Activated T-cell treated with anti-CD3 and anti-CD28 coated beads, Interleukin-2, amount 50 U/mL, for 48 hours (primary cell): ENCODE measurements around the gene PEPD.
A peak's percentile ranks its signal among the peaks of the same experiment; 100 is the strongest.

Experiments
- DNase-seq, 2 experiments: peaks; one replicate each; pipeline ENCODE4 v3.0.0-alpha.2; 2020

Gene PEPD

DNA sequence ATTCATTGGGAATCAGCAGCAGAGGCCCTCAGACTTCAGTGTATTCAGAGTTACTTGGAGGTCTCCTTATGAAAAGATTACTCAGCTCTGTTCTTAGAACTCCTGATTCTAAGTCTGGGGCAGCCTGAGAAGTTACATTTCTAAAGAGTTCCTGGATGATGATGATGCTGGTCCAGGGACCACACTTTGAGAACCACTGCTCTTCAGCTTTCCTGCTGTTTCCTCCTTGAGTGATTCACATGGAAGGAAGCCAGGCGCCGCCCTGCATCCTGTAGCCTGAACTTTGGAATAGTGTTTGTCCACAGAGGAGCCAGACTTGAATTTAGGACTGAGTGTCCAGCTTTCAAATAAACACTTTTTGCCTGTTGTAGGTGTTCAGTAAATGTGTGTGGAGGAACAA is 145.2 kb downstream of the PEPD start:
- DNase-seq: no peak

DNA sequence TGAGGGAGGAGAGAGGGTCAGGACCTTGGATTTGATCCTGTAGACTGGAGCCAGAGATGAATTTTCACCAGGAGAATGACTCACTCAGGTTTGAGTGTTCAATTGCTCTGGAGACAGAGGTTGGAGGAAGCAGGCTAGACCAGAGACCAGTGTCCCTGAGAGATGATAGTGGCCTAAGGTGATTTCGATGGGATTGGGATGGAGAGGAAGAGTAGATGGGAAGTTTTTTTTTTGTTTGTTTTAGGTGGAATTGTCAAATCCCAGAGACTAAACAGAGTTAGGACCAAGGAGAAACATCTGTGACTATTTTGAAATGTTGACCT is 145.8 kb downstream of the PEPD start:
- no peak for DNase-seq

GRCh38 chr19:33375156-33375836 is 146.3 kb downstream of the PEPD start:
- DNase-seq: no peak

GRCh38 chr19:33374236-33374714 is 147.3 kb downstream of the PEPD start:
- peak in 1 of 2 experiments; percentile 33 for DNase-seq

GRCh38 chr19:33373453-33374235 is 147.9 kb downstream of the PEPD start, which contains the start of gene CEBPG:
CEBPG (plus strand) TSS chr19:33373709; CDS start chr19:33379240, 5,531 bp downstream.
- DNase-seq: peak; percentile 98

DNA sequence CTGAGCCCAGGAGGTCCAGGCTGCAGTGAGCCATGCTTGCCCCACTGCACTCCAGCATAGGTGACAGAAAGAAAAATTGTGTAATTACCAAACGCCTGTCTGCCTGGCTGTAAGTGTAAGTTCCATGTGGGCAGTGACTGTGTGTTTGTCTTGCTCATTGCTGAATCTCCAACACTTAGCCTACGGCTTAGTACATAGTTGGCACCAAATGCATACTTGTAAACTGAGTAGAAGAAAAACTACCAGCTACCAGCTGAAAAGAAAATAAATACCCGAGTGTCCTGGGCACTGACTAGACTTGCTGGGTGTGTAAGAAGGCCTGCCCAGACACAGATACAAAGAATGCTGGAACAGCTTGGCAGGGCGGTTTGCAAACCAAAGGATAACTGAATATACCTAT is 150.8 kb downstream of the PEPD start:
- no peak for DNase-seq

DNA sequence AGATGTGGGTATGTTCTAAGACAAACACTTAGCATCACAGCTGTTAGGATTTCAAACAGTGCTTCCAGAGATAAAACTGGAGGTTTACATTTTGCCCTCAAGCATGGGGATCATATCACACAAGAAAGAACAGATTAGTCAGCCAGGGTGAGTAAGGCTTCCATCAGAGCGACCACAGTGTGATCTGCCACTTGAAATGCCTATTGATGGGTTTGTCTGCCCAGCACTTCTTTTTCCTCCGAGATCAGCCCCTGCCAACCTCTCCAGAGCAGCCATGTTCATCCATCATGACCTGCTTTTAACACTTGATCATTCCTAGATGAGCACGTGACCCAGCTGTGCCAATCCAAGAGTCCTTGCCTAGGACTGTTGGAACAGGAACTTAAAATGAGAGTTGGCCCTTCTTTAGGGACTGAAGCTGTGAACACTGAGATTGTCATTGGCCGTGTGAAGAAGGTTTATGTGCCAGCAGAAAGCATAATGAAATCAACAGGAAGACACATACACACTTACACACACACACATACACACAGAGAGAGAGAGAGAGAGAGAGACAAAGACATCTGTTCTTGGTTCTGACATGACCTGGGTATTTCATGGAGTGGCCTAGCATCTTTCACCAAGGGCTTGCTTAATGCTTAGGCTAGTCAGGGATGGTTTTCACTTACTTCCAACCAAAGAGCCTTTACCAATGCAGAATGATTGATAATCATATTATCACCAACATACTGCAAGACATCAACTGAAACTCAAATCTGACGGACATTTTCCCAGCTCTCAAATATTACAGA is 153.3 kb downstream of the PEPD start:
- no peak for DNase-seq

GRCh38 chr19:33366897-33367296 is 154.7 kb downstream of the PEPD start:
- no peak for DNase-seq

GRCh38 chr19:33366127-33366526 is 155.5 kb downstream of the PEPD start:
- DNase-seq: no peak

GRCh38 chr19:33365691-33366090 is 155.9 kb downstream of the PEPD start:
- DNase-seq: no peak

GRCh38 chr19:33363476-33363875 is 158.1 kb downstream of the PEPD start:
- no peak for DNase-seq

GRCh38 chr19:33362508-33363228 is 158.9 kb downstream of the PEPD start:
- no peak for DNase-seq

DNA sequence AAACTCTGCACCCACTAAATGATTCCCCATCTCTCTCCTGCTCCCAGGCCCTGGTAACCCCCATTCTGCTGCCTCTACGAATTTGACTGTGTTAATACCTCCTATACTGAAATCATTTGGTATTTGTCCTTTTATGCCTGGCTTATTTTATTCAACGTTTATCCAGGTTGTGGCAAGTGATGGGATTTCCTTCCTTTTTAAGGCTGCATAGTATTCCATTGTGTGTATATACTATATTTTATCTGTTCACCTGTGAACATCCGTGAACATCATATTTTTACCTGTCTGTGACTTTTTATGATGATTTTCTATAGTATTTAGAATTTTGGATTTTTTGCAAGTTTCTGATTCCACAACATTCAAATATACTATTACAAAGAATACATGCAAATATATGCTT is 162.0 kb downstream of the PEPD start:
- DNase-seq: no peak

- DNase-seq: no peak
These were observed 163.2 kb downstream of the PEPD start for GRCh38 chr19:33358408-33358807.

DNA sequence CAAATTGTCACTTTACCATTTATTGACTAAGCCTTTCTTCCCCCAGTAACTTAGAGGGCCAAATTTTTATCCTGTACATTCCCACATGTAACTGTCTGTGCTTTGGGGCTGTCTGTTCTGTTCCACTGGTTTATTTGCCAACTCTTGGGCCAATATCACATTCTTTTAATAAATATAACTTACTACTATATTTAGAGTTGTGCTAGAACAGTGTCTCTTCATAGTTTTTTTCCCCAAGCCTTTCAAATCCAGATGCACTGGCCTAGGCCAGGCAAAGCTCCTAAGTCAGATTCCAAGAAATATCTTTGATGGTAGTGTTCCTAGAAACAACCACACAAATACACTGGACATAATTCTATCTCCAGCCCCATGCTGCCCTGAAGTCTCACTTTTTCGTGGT is 164.0 kb downstream of the PEPD start:
- DNase-seq: no peak

GRCh38 chr19:33355535-33355934 is 166.1 kb downstream of the PEPD start:
- DNase-seq: no peak

DNA sequence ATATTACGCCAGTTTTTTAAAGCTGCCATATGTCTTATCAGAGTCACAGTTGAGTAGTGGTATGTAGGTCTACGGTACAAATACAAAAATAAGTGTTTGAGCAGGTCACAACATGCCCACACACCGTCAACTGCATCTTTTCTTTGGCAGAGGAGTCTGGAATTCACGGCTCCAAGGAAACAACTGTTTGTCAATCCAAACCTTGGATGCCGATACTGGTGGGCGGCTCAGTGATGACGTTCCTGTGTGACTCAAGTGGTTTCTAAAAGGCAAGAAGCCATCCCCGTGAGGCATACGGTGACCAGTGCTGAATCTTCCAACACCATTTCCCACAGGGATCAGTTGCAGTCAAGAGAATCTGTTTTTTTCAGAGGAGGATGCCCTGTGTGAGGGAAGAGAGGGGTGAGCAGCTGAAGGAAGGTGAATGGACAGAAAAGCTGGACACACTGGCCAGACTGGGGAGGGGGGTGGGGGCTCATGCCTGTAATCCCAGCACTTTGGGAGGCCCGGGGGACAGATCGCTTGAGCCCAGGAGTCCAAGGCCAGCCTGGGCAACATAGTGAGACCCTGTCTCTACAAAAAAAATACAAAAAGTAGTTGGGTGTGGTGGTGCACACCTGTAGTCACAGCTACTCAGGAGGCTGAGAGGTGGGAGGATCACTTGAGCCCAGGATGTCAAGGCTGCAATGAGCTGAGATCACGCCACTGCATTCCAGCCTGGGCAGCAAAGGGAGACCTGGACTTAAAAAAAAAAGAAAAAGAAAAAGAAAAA is 170.9 kb downstream of the PEPD start:
- DNase-seq: no peak

DNA sequence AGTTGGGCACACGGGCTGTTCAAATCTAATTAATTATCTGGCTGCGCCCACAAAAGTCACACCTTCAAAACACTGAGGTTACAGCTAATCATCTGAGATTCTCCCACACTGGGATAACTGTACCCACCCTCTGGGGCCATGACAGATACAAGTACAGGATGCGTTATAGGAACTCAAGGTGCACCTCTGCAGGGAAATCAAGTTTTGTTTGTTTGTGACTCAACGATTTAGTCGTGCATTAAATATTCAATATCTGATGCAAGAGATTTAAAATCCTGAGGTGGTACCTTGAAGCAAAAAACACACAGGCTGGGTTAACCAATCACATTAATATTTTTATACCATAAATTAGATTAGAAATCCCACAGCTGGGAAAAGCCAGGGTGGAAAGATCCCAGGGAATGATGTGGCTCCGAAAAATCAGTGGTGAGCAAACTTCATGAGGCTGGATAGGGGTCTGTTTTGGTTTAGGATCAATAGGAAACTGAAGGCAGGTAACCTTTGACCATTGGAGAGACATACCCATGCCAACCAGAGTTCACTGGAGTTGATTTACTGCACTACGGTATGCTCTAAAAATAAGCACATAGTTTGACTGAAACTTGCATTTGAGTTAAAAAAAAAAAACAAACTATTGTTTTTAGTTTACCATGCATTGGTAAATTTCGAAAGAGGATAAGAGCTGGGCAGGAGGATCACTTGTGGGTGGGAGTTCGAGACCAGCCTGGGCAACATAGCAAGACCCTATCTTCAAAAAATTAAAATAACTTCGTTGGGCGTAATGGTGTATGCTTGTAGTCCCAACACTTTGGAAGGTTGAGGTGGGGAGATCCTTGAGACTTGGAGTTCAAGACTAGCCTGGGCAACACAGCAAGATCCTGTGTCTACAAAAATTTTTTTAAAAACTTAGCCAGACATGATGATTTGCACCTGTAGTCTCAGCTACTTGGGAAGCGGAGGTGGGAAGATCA is 172.0 kb downstream of the PEPD start:
- no peak for DNase-seq

GRCh38 chr19:33348301-33349010 is 173.1 kb downstream of the PEPD start:
- no peak for DNase-seq

DNA sequence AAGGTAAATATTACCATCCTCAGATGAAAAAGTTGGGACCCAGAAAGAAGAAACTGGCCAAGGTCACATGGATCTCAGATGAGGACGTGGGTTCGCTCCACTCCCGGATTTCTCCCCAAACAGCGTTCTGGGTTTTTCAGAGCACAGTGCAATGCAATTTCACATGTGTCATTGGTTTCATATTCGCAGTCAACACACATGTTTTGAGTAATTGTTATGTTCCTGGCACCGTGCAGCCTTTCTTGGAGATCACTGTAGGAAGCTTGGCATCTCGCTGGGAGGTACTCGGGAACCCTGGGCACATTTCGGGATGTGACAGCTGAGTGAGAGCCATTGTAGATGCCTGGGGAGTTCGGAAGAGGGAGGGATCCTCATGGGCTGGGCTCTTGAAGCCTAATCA is 174.3 kb downstream of the PEPD start:
- DNase-seq: no peak
